Uterus (tissue), 2 donors: Measurements from ENCODE around the gene OR10A5.

Experiments used
- CTCF ChIP-seq, 4 experiments: fragments of 200-600 bp in 2 of 4; fragments of 450-650 bp in 2 of 4; sonication (generic) in 2 of 4; IDR thresholded peaks; one replicate each; pipeline ENCODE4 v1.5.1; 2016 to 2019; ENCODE audit warnings: antibody characterized with exemption in 4 of 4, mild to moderate bottlenecking in 2 of 4, moderate library complexity in 1 of 4
- POLR2A ChIP-seq, 2 donors: fragments of 450-650 bp; IDR thresholded peaks; one replicate each; pipeline ENCODE4 v1.6.1; 2016; ENCODE audit warnings: antibody characterized with exemption in 2 of 2, mild to moderate bottlenecking in 1 of 2, moderate library complexity in 1 of 2

DNA sequence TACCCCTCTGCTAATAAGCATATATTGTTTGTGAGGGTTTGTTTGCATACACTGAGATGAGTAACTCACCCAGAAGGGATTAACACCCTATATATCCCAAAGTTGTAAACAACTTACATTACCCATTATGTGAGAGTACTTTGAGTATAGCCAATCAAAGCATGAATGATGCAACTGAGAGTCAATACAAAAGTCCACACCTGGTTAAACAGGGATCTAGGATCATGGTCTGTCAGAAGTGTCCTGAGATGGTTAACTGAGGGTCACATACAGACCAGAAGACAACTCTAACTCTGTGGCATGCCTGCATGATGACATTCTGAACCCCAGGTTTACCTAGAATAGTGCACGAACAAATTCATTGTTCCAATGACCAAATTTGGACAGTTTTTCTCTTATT is 17.4 kb upstream of the OR10A5 start:
- TF ChIP-seq CTCF (IDR thresholded peaks at IDR 0.05) (no peak), POLR2A (IDR thresholded peaks at IDR 0.05) (no peak)
